OCI-LY3 (cell line): ENCODE measurements around the gene NFX1.

ENCODE experiments used
- EZH2phosphoT487 ChIP-seq: fragments of 200-600 bp; shearing (Covaris generic); IDR thresholded peaks from 2 replicates; pipeline ENCODE4 v1.6.1; 2018; ENCODE audit warnings: antibody characterized with exemption, mixed run types, low read depth
- TF ChIP-seq, protein P1 (sequence below): fragments of 200-600, 300-600 bp; sonication (generic); IDR thresholded peaks from 2 replicates; pipeline ENCODE4 v1.5.1; 2014; ENCODE audit warnings: antibody characterized with exemption, low read length, low read depth

DNA sequence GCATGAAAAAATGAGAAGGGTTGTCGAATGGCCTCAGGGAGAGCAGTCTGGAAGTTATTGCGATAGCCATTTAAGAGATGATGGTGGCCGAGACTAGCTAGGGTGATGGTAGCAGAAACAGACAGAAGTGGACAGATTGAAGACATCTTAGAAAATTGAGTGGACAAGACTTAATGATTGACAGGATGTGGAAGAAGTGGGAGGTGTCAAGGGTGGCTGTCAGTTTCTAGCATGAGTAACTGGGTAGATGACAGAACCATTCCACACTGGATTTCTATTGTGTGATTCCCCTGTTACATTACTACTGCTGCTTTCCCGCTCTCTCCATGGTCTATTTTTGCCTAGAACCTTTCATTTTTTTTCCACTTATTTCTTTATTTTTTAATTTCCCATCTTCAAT lies 12.8 kb upstream of the NFX1 start:
- TF ChIP-seq, protein P1, sequence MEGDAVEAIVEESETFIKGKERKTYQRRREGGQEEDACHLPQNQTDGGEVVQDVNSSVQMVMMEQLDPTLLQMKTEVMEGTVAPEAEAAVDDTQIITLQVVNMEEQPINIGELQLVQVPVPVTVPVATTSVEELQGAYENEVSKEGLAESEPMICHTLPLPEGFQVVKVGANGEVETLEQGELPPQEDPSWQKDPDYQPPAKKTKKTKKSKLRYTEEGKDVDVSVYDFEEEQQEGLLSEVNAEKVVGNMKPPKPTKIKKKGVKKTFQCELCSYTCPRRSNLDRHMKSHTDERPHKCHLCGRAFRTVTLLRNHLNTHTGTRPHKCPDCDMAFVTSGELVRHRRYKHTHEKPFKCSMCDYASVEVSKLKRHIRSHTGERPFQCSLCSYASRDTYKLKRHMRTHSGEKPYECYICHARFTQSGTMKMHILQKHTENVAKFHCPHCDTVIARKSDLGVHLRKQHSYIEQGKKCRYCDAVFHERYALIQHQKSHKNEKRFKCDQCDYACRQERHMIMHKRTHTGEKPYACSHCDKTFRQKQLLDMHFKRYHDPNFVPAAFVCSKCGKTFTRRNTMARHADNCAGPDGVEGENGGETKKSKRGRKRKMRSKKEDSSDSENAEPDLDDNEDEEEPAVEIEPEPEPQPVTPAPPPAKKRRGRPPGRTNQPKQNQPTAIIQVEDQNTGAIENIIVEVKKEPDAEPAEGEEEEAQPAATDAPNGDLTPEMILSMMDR: no peak
- no peak for TF ChIP-seq EZH2phosphoT487
